RWPE2 (cell line): ENCODE data around the gene ZEB2.

Experiments used
- ATAC-seq: fragments of 200-7000 bp; cut with Tn5 transposase; 3 replicates; pipeline ENCODE4 v1.9.1; 2021; ENCODE audit warnings: low read depth
- DNase-seq: peaks from one replicate; pipeline ENCODE4 v3.0.0-alpha.2; 2020; ENCODE audit warnings: low spot score
- H3K27ac ChIP-seq: fragments of 450-650 bp; 2 replicates; pipeline ENCODE4 v1.5.1; 2017; ENCODE audit warnings: mild to moderate bottlenecking; ENCODE audit not compliant: poor library complexity, severe bottlenecking
- H3K27me3 ChIP-seq: fragments of 250-450 bp; sonication (Bioruptor Pico); 2 replicates; pipeline ENCODE4 v1.5.1; 2021; ENCODE audit warnings: mild to moderate bottlenecking, moderate library complexity; ENCODE audit not compliant: insufficient read depth, poor library complexity, severe bottlenecking
- H3K36me3 ChIP-seq: fragments of 250-450 bp; sonication (Bioruptor Pico); 2 replicates; pipeline ENCODE4 v1.5.1; 2020; ENCODE audit warnings: low read depth, mild to moderate bottlenecking, moderate library complexity
- H3K4me1 ChIP-seq: fragments of 250-450 bp; sonication (Bioruptor Pico); 2 replicates; pipeline ENCODE4 v1.5.1; 2021; ENCODE audit warnings: mild to moderate bottlenecking, moderate library complexity; ENCODE audit not compliant: insufficient read depth, poor library complexity, severe bottlenecking
- H3K4me3 ChIP-seq: fragments of 250-450 bp; sonication (Bioruptor Pico); 2 replicates; pipeline ENCODE4 v1.5.1; 2021; ENCODE audit warnings: mild to moderate bottlenecking, moderate library complexity; ENCODE audit not compliant: severe bottlenecking
- H3K9me3 ChIP-seq: fragments of 250-450 bp; sonication (Bioruptor Pico); 2 replicates; pipeline ENCODE4 v1.5.1; 2021; ENCODE audit warnings: mild to moderate bottlenecking, moderate library complexity; ENCODE audit not compliant: severe bottlenecking
- CTCF ChIP-seq: fragments of 450-650 bp; IDR thresholded peaks from one replicate; pipeline ENCODE4 v1.5.1; 2017; ENCODE audit warnings: mild to moderate bottlenecking, moderate library complexity; ENCODE audit not compliant: poor library complexity, severe bottlenecking

The ZEB2 gene

GRCh38 chr2:144489315-144489916 lies 30.5 kb downstream of the ZEB2 start:
- Histone ChIP-seq H3K27me3 (no peaks in the 10 kb centered on the region), H3K36me3 (no peaks in the 10 kb centered on the region), H3K4me1 (no peaks in the 10 kb centered on the region), H3K4me3 (no peak overlapping the region), H3K27ac (no peak overlapping the region), H3K9me3 (no peaks in the 10 kb centered on the region)
- DNase-seq (no peak), ATAC-seq (no peak)
- no peak for TF ChIP-seq CTCF

- Histone ChIP-seq H3K4me1 (no peaks in the 10 kb centered on the region), H3K27ac (no peak overlapping the region), H3K36me3 (no peaks in the 10 kb centered on the region), H3K4me3 (no peak overlapping the region), H3K27me3 (no peaks in the 10 kb centered on the region), H3K9me3 (no peaks in the 10 kb centered on the region)
- TF ChIP-seq CTCF, result no peak
- DNase-seq (no peak), ATAC-seq (no peak)
Observed at GRCh38 chr2:144484201-144484948, 35.5 kb downstream of the ZEB2 start.

- H3K4me3 ChIP-seq, result no peak overlapping the region
- H3K36me3 ChIP-seq, result no peaks in the 10 kb centered on the region
- no peak for TF ChIP-seq CTCF
- H3K9me3 ChIP-seq, result no peaks in the 10 kb centered on the region
- ATAC-seq, result peak; percentile 36; the same call in 1 of the 3 replicates
- H3K27me3 ChIP-seq, result no peaks in the 10 kb centered on the region
- H3K4me1 ChIP-seq, result no peaks in the 10 kb centered on the region
- H3K27ac ChIP-seq, result no peak overlapping the region
- no peak for DNase-seq
Observed at GRCh38 chr2:144481666-144482065, 38.3 kb downstream of the ZEB2 start.

GRCh38 chr2:144481109-144481508 lies 38.8 kb downstream of the ZEB2 start:
- Histone ChIP-seq H3K9me3 (no peaks in the 10 kb centered on the region), H3K4me1 (no peaks in the 10 kb centered on the region), H3K4me3 (no peak overlapping the region), H3K36me3 (no peaks in the 10 kb centered on the region), H3K27me3 (no peaks in the 10 kb centered on the region), H3K27ac (no peak overlapping the region)
- no peak for ATAC-seq
- DNase-seq, result no peak
- no peak for TF ChIP-seq CTCF

DNA sequence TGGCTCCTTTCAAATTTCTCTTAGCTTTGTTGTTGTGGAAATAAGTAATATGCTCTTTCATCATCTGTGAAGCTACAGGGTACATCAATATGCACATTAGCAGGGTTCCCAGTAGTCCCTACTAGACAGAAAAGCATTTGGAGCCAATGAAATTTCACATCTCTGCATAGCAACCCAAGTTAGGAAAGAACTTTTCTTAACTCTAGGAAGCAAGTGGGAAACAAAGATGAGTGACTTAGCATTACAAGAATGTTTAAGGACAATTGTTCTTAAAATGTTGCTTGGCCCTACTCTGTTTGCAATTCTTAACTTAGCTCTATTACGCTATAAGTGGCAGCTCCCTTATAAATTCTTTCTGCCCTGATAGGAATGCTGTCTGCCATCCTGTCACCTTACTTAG lies 39.6 kb downstream of the ZEB2 start:
- Histone ChIP-seq H3K4me3 (no peak overlapping the region), H3K4me1 (no peaks in the 10 kb centered on the region), H3K27ac (no peak overlapping the region), H3K36me3 (no peaks in the 10 kb centered on the region), H3K9me3 (no peaks in the 10 kb centered on the region), H3K27me3 (no peaks in the 10 kb centered on the region)
- no peak for TF ChIP-seq CTCF
- no peak for DNase-seq
- ATAC-seq, result no peak
